Measurements from ENCODE around the gene MDFI.

MDFI gene

GRCh38 chr6:41651962-41652657 lies 13.8 kb downstream of the MDFI start:
- no peak for DNase-seq

- DNase-seq = no peak
Measured at GRCh38 chr6:41652866-41653652, 14.8 kb downstream of the MDFI start.

- DNase-seq = no peak
Measured at GRCh38 chr6:41653691-41654090, 15.4 kb downstream of the MDFI start.

- no peak for DNase-seq
Measured at GRCh38 chr6:41654151-41654697, 16.0 kb downstream of the MDFI start.

GRCh38 chr6:41654698-41655151 lies 16.5 kb downstream of the MDFI start:
- no peak for DNase-seq

GRCh38 chr6:41655176-41655575 lies 16.9 kb downstream of the MDFI start:
- DNase-seq = no peak

- DNase-seq = no peak
Measured at GRCh38 chr6:41655646-41656001, 17.4 kb downstream of the MDFI start.

GRCh38 chr6:41656002-41656691 lies 17.9 kb downstream of the MDFI start:
- DNase-seq = no peak

GRCh38 chr6:41657131-41658094 lies 19.1 kb downstream of the MDFI start:
- DNase-seq = no peak

GRCh38 chr6:41658636-41659035 lies 20.4 kb downstream of the MDFI start:
- DNase-seq = no peak

GRCh38 chr6:41659935-41660334 lies 21.7 kb downstream of the MDFI start:
- DNase-seq = peak; percentile 5

GRCh38 chr6:41663568-41663967 lies 25.3 kb downstream of the MDFI start:
- no peak for DNase-seq

GRCh38 chr6:41664271-41664670 lies 26.0 kb downstream of the MDFI start:
- DNase-seq = no peak

GRCh38 chr6:41667195-41667594 lies 28.9 kb downstream of the MDFI start:
- DNase-seq = no peak

- DNase-seq = no peak
Measured at GRCh38 chr6:41668968-41669367, 30.7 kb downstream of the MDFI start.

- DNase-seq = no peak
Measured at GRCh38 chr6:41670703-41671360, 32.6 kb downstream of the MDFI start.

- DNase-seq = no peak
Measured at GRCh38 chr6:41671376-41671775, 33.1 kb downstream of the MDFI start.

GRCh38 chr6:41672016-41672415 lies 33.7 kb downstream of the MDFI start:
- DNase-seq = no peak

- no peak for DNase-seq
Measured at GRCh38 chr6:41672816-41673703, 34.8 kb downstream of the MDFI start.

- no peak for DNase-seq
Measured at GRCh38 chr6:41673704-41674000, 35.4 kb downstream of the MDFI start.
